ENCODE results near the gene VEGFA.

VEGFA gene

GRCh38 chr6:43804550-43805223 is 34.7 kb downstream of the VEGFA start:
- H3K27ac ChIP-seq, result peak overlapping the region; percentile 27; the same call in 1 of the 2 replicates
- TF ChIP-seq, protein P1, sequence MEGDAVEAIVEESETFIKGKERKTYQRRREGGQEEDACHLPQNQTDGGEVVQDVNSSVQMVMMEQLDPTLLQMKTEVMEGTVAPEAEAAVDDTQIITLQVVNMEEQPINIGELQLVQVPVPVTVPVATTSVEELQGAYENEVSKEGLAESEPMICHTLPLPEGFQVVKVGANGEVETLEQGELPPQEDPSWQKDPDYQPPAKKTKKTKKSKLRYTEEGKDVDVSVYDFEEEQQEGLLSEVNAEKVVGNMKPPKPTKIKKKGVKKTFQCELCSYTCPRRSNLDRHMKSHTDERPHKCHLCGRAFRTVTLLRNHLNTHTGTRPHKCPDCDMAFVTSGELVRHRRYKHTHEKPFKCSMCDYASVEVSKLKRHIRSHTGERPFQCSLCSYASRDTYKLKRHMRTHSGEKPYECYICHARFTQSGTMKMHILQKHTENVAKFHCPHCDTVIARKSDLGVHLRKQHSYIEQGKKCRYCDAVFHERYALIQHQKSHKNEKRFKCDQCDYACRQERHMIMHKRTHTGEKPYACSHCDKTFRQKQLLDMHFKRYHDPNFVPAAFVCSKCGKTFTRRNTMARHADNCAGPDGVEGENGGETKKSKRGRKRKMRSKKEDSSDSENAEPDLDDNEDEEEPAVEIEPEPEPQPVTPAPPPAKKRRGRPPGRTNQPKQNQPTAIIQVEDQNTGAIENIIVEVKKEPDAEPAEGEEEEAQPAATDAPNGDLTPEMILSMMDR (conservative IDR thresholded peaks at IDR 0.05), result no peak
- no peak for TF ChIP-seq ZFX (IDR thresholded peaks at IDR 0.05)

DNA sequence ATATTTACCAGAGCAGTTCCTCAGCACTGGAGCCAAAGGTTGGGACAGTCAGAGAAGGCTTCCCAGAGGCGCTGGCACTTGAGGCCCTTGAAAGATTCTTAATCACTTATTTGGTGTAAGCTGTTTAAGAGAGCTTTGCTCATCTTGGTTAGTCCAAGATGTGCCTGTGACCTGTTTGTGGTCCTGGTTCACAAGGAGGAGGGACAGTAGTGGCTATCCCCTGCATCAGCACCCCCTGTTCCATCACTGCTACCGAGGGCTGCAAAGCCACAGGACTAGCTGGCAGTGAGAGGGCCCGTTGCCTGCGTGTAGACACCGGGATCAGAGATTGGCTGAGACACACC is 35.7 kb downstream of the VEGFA start:
- H3K27ac ChIP-seq, result no peak overlapping the region
- TF ChIP-seq, protein P1 (conservative IDR thresholded peaks at IDR 0.05), result no peak
- no peak for TF ChIP-seq ZFX (IDR thresholded peaks at IDR 0.05)

GRCh38 chr6:43806043-43806757 is 36.2 kb downstream of the VEGFA start:
- TF ChIP-seq ZFX (IDR thresholded peaks at IDR 0.05), result no peak
- TF ChIP-seq, protein P1 (conservative IDR thresholded peaks at IDR 0.05), result no peak
- H3K27ac ChIP-seq, result peak overlapping the region; percentile 1; the same call in 1 of the 2 replicates

DNA sequence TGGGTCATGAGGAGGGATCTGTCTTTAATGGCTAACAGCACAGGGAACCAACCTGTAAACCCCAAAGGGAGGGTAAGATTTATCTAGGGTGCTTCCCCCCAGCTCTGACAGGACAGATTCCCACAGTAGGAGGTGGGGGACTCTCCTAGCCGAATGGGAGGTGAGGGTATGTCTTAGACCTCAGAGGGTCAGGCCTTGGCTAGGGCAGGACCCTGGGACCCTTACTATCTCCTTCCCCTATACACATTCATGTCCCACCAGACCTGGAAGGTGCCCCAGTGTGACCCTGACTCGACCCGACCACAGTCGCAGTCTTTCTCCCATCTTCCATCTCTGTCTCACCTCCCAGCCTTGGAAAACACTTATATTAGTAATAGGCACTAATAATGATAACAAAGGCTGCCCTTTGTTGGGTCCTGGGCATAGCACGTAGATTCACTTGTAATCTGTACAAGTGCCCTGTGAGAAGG is 36.8 kb downstream of the VEGFA start:
- TF ChIP-seq, protein P1 (conservative IDR thresholded peaks at IDR 0.05), result no peak
- H3K27ac ChIP-seq, result peak overlapping the region; percentile 1; the same call in 1 of the 2 replicates

GRCh38 chr6:43807228-43808061 is 37.4 kb downstream of the VEGFA start:
- TF ChIP-seq, protein P1 (conservative IDR thresholded peaks at IDR 0.05), result no peak
- no peak for TF ChIP-seq ZFX (IDR thresholded peaks at IDR 0.05)

DNA sequence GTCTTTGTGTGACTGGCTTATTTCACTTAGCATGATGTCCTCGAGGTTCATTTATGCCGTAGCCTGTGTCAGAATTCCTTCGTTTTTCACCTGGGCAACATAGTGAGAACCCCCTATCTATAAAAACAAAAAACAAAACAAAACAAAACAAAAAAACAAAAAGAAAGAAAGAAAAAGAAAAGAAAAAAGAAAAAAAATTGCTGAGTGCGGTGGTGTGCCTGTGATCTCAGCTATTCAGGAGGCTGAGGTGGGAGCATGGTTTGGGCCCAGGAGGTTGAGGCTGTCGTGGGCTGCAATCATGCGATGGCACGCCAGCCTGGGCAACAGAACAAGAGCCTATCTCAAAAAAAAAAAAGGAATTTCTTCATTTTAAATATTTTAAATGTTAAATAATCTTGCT is 38.4 kb downstream of the VEGFA start:
- TF ChIP-seq, protein P1 (conservative IDR thresholded peaks at IDR 0.05), result no peak
- TF ChIP-seq ZFX (IDR thresholded peaks at IDR 0.05), result no peak

More at GRCh38 chr6:43807228-43808061, 37.4 kb downstream of the VEGFA start:
- no peak overlapping the region for H3K27ac ChIP-seq

More for the DNA sequence above, 38.4 kb downstream of the VEGFA start:
- H3K27ac ChIP-seq, result no peak overlapping the region
